Thyroid gland (tissue), 4 donors: ENCODE results near the gene FOXO6.

Source experiments
- CTCF ChIP-seq, 6 experiments: fragments of 200-600 bp in 3 of 6; fragments of 450-650 bp in 3 of 6; sonication (generic) in 3 of 6; IDR thresholded peaks; one replicate each; pipeline ENCODE4 v1.5.1; 2016 to 2019; ENCODE audit warnings: antibody characterized with exemption in 6 of 6, mild to moderate bottlenecking in 2 of 6, inconsistent platforms in 1 of 6, moderate library complexity in 1 of 6
- POLR2A ChIP-seq, 2 donors: fragments of 450-650 bp; IDR thresholded peaks; one replicate each; pipeline ENCODE4 v1.6.1; 2017; ENCODE audit warnings: antibody characterized with exemption in 2 of 2, mild to moderate bottlenecking in 2 of 2, moderate library complexity in 1 of 2

DNA sequence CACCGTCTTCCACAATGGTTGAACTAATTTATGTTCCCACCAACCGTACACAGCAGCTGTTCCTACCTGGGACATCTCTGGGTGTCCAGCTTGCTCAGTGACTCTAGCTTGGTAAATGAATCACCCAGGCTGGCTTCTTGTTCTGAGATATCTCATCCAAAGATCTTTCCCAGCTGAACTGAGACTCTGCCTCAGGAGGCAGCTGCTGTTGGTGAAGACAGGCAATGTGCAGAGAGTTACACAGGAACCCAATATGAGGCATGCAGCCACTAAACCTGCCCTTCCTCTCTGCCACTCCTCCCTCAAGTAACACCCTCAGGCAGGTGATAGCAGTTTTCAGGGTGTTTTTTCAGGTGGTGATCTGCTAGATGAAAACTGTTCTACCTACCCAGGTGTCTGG, 14.0 kb upstream of the FOXO6 start:
- no peak for TF ChIP-seq POLR2A (IDR thresholded peaks at IDR 0.05)
- no peak for TF ChIP-seq CTCF (IDR thresholded peaks at IDR 0.05)
